ENCODE measurements around the gene MED26. TPM values are rescaled to one million over a fixed set of nuclear protein-coding genes. Genes with fewer than 3 reads are reported as not detected.
A peak's percentile ranks its signal among the peaks of the same experiment; 100 is the strongest.

Gene MED26
- total and polyA plus RNA-seq, 2 of the 13 experiments (the other 11 are each of a cell fraction or from before 2014, with no cell fraction given), result 3.5 to 3.8 TPM

GRCh38 chr19:16527971-16528521 is 100.0 kb downstream of the MED26 start:
- no peaks in the 10 kb centered on the region for H3K9me3 ChIP-seq (ENCODE audit: low read length)
- H3K4me2 ChIP-seq (ENCODE audit: low read depth, low read length), result no peak overlapping the region
- FAIRE-seq (no peak), ATAC-seq (peak; percentile 25; the same call in 2 of the 3 replicates), DNase-seq (ENCODE audit: low spot score) (no peak)
- intact Hi-C loops (cut with micrococcal nuclease; ENCODE audit: unreplicated experiment), result no loop called here
- no peak overlapping the region for H2AFZ ChIP-seq (ENCODE audit: low read length)
- in situ Hi-C loops (cut with HindIII; ENCODE audit: extremely low pct_ligation_motif_present, low pct_unique_long_range_greater_than_20kb), result no loop called here
- no peaks in the 10 kb centered on the region for H3K27me3 ChIP-seq (ENCODE audit: control insufficient read depth in 1 of 2, insufficient read depth in 2 of 2, low read length in 2 of 2)
- CTCF ChIA-PET (ENCODE audit: low intra/inter-chr PET ratio, low total read pairs), result no interaction called here
- H3K27ac ChIP-seq (ENCODE audit: extremely low read length, insufficient read depth, low read length), result no peak overlapping the region
- 100% methylated on average over 4 of the region's 12 CpGs for WGBS (ENCODE audit: low lambda C conversion rate)
- no TSS peak for BruUV-seq (replicated peaks)
- H3K36me3 ChIP-seq (replicated peaks in 1 of 2; ENCODE audit: control insufficient read depth in 1 of 2, insufficient read depth in 2 of 2, low read length in 2 of 2), result peaks cover 49 to 93% of the 10 kb centered on the region in 2 experiments; a peak in 4 of 5 replicates
- POLR2A ChIA-PET, result interaction anchor here (1.0 kb wide), 1 partner anchor 32 kb away, joined by 3 read pairs; the partner anchor contains the start of genes C19orf44 and CALR3
- no peak overlapping the region for H3K4me3 ChIP-seq (replicated peaks in 1 of 3; ENCODE audit: insufficient read depth in 1 of 3, low read depth in 2 of 3, low read length in 3 of 3)
- no peaks in the 10 kb centered on the region for H3K79me2 ChIP-seq (ENCODE audit: insufficient read depth, low read length)
- H3K4me1 ChIP-seq (ENCODE audit: insufficient read depth, low read length), result no peaks in the 10 kb centered on the region
- no peak overlapping the region for H3K9ac ChIP-seq (ENCODE audit: insufficient read depth, low read depth, low read length)
- H4K20me1 ChIP-seq (ENCODE audit: insufficient read depth, low read length), result no peaks in the 10 kb centered on the region
- TF ChIP-seq ZBTB8A (CRISPR knock-in tag; IDR thresholded peaks at IDR 0.05; ENCODE audit: borderline replicate concordance, low read depth), result no peak
- no peak for TF ChIP-seq EEA1 (CRISPR knock-in tag; IDR thresholded peaks at IDR 0.05; ENCODE audit: borderline replicate concordance)
- TF ChIP-seq ZNF720 (CRISPR knock-in tag; IDR thresholded peaks at IDR 0.05), result no peak
- TF ChIP-seq CENPBD1 (CRISPR knock-in tag; IDR thresholded peaks at IDR 0.05; ENCODE audit: borderline replicate concordance, low read depth), result no peak
- TF ChIP-seq PRDM15 (CRISPR knock-in tag; IDR thresholded peaks at IDR 0.05), result no peak
- no peak for TF ChIP-seq TFAP4 (IDR thresholded peaks at IDR 0.05; ENCODE audit: borderline replicate concordance, low read depth)
- peak; percentile 53 for TF ChIP-seq STAG1 (CRISPR knock-in tag; IDR thresholded peaks at IDR 0.05)
- 0 out of 2 replicates have a peak, but pooled peaks have one; percentile 7 for TF ChIP-seq SMC3 (IDR thresholded peaks at IDR 0.05; ENCODE audit: low read length)
- no peak for TF ChIP-seq TCF7L2 (IDR thresholded peaks at IDR 0.05; ENCODE audit: low read depth, low read length)
- TF ChIP-seq HDAC6 (IDR thresholded peaks at IDR 0.05; ENCODE audit: low read depth, low read length), result no peak
- TF ChIP-seq ZBTB33 (CRISPR knock-in tag; IDR thresholded peaks at IDR 0.05), result peak; percentile 16; the same call in 1 of the 2 replicates
- no peak for TF ChIP-seq ISX (CRISPR knock-in tag; conservative IDR thresholded peaks at IDR 0.05)
